HG02610 (cell line): Measurements from ENCODE around the gene TPBGL.

ENCODE experiments used
- ATAC-seq: cut with Tn5 transposase; IDR thresholded peaks from one replicate; pipeline ENCODE4 v1.9.1; 2021; ENCODE audit warnings: mild to moderate bottlenecking, moderate library complexity; ENCODE audit not compliant: unreplicated experiment

TPBGL gene

GRCh38 chr11:75208446-75208845 is 32.1 kb upstream of the TPBGL start:
- ATAC-seq, result no peak

- ATAC-seq, result no peak
Measured at GRCh38 chr11:75212411-75212810, 28.2 kb upstream of the TPBGL start.

GRCh38 chr11:75214411-75214821 is 26.2 kb upstream of the TPBGL start:
- no peak for ATAC-seq

GRCh38 chr11:75214843-75215242 is 25.7 kb upstream of the TPBGL start:
- ATAC-seq, result no peak

GRCh38 chr11:75219869-75220268 is 20.7 kb upstream of the TPBGL start:
- no peak for ATAC-seq

- no peak for ATAC-seq
Measured at GRCh38 chr11:75223954-75224643, 16.5 kb upstream of the TPBGL start.

GRCh38 chr11:75225794-75226193 is 14.8 kb upstream of the TPBGL start:
- no peak for ATAC-seq

GRCh38 chr11:75229466-75229865 is 11.1 kb upstream of the TPBGL start:
- ATAC-seq, result no peak

- no peak for ATAC-seq
Measured at GRCh38 chr11:75230621-75231020, 10.0 kb upstream of the TPBGL start.

- ATAC-seq, result no peak
Measured at GRCh38 chr11:75233754-75234172, 6.8 kb upstream of the TPBGL start.

GRCh38 chr11:75236062-75236461 is 4.5 kb upstream of the TPBGL start:
- no peak for ATAC-seq

GRCh38 chr11:75237050-75237449 is 3.5 kb upstream of the TPBGL start:
- no peak for ATAC-seq

- ATAC-seq, result no peak
Measured at GRCh38 chr11:75238595-75239440, 1.8 kb upstream of the TPBGL start.

- no peak for ATAC-seq
Measured at GRCh38 chr11:75239531-75240290, 863 bp upstream of the TPBGL start.

- peak; percentile 87 for ATAC-seq
Measured at GRCh38 chr11:75241036-75241905, 697 bp downstream of the TPBGL start.

- ATAC-seq, result peak; percentile 8
Measured at GRCh38 chr11:75241906-75242644, 1.5 kb downstream of the TPBGL start.

GRCh38 chr11:75242722-75243600 is 2.4 kb downstream of the TPBGL start:
- no peak for ATAC-seq

GRCh38 chr11:75244052-75244814 is 3.7 kb downstream of the TPBGL start:
- ATAC-seq, result no peak
